HG02943 (cell line): Measurements from ENCODE around the gene IL1RAPL2.
A peak's percentile ranks its signal among the peaks of the same experiment; 100 is the strongest.
"Not testable (repeated sequence)": the region's sequence is repeated elsewhere in the genome, so short reads cannot be mapped to it uniquely, and the experiment has no call there.

Experiments
- ATAC-seq: cut with Tn5 transposase; IDR thresholded peaks from one replicate; pipeline ENCODE4 v1.9.1; 2021; ENCODE audit warnings: mild to moderate bottlenecking, low read depth, moderate library complexity; ENCODE audit not compliant: unreplicated experiment

Gene IL1RAPL2

GRCh38 chrX:104842646-104843045 lies 276.6 kb downstream of the IL1RAPL2 start:
- no peak for ATAC-seq

GRCh38 chrX:104852241-104852640 lies 286.2 kb downstream of the IL1RAPL2 start:
- ATAC-seq: no peak

- no peak for ATAC-seq
These were observed 288.2 kb downstream of the IL1RAPL2 start for GRCh38 chrX:104854188-104854587.

- ATAC-seq: no peak
These were observed 288.9 kb downstream of the IL1RAPL2 start for GRCh38 chrX:104854790-104855340.

- ATAC-seq: no peak
These were observed 297.5 kb downstream of the IL1RAPL2 start for GRCh38 chrX:104863466-104863865.

- no peak for ATAC-seq
These were observed 298.3 kb downstream of the IL1RAPL2 start for GRCh38 chrX:104864296-104864695.

- ATAC-seq: no peak
These were observed 311.5 kb downstream of the IL1RAPL2 start for GRCh38 chrX:104877504-104877903.

GRCh38 chrX:104902070-104902469 lies 336.1 kb downstream of the IL1RAPL2 start:
- ATAC-seq: no peak

GRCh38 chrX:104909694-104910093 lies 343.7 kb downstream of the IL1RAPL2 start:
- ATAC-seq: not testable (repeated sequence)

GRCh38 chrX:104913348-104913747 lies 347.3 kb downstream of the IL1RAPL2 start:
- ATAC-seq: no peak

- not testable (repeated sequence) for ATAC-seq
These were observed 348.7 kb downstream of the IL1RAPL2 start for GRCh38 chrX:104914686-104915085.

GRCh38 chrX:104918122-104918521 lies 352.1 kb downstream of the IL1RAPL2 start:
- ATAC-seq: no peak

GRCh38 chrX:104921584-104922205 lies 355.7 kb downstream of the IL1RAPL2 start:
- ATAC-seq: peak; percentile 21

- ATAC-seq: peak; percentile 98
These were observed 356.2 kb downstream of the IL1RAPL2 start for GRCh38 chrX:104922206-104922621.

GRCh38 chrX:104929324-104929723 lies 363.3 kb downstream of the IL1RAPL2 start:
- no peak for ATAC-seq

- ATAC-seq: no peak
These were observed 369.6 kb downstream of the IL1RAPL2 start for GRCh38 chrX:104935581-104935980.

- no peak for ATAC-seq
These were observed 387.3 kb downstream of the IL1RAPL2 start for GRCh38 chrX:104953251-104953650.

- no peak for ATAC-seq
These were observed 395.9 kb downstream of the IL1RAPL2 start for GRCh38 chrX:104961926-104962325.

GRCh38 chrX:104968241-104968640 lies 402.2 kb downstream of the IL1RAPL2 start:
- no peak for ATAC-seq

- ATAC-seq: no peak
These were observed 406.7 kb downstream of the IL1RAPL2 start for GRCh38 chrX:104972737-104973136.

GRCh38 chrX:104987063-104987462 lies 421.1 kb downstream of the IL1RAPL2 start:
- no peak for ATAC-seq

GRCh38 chrX:104988038-104988437 lies 422.0 kb downstream of the IL1RAPL2 start:
- ATAC-seq: no peak
